K562 treated with DMSO at 1 percent for 12 hours (cell line): Measurements from ENCODE around the gene CUZD1. TPM values are rescaled to one million over a fixed set of nuclear protein-coding genes. Genes with fewer than 3 reads are reported as not detected.

Source experiments
- total RNA-seq: library from RNA; unstranded; fragments of 300-600 nt; gene quantifications from 2 replicates; pipeline ENCODE4 v1.2.3, GENCODE V29; 2022; ENCODE audit not compliant: insufficient read depth

CUZD1 gene
- 1.0 TPM in 1 of 2 replicates, not detected in the other for total RNA-seq

GRCh38 chr10:122845783-122846332 lies at the start of gene CUZD1:
CUZD1 (minus strand) TSS chr10:122845857; CDS start chr10:122845843, 14 bp downstream.

GRCh38 chr10:122879339-122880273 lies 33.9 kb upstream of the CUZD1 start, which contains the start of gene FAM24B:
FAM24B (minus strand) TSS chr10:122879581; CDS start chr10:122850515, 29,066 bp downstream.

Other genes with a start within 250 kb of the CUZD1 start
- not detected in 2 replicates for gene C10orf120, start 146.0 kb downstream of the CUZD1 start, total RNA-seq
- 8.0 and 11.3 TPM in 2 replicates for gene FAM24B, start 33.7 kb upstream of the CUZD1 start, total RNA-seq
- not detected in 2 replicates for gene FAM24A, start 64.8 kb upstream of the CUZD1 start, total RNA-seq
- gene C10orf88, start 108.4 kb upstream of the CUZD1 start, total RNA-seq, result 2.2 and 5.1 TPM in 2 replicates
- gene PSTK, start 134.5 kb upstream of the CUZD1 start, total RNA-seq, result 8.7 and 9.7 TPM in 2 replicates
- gene IKZF5, start 162.9 kb upstream of the CUZD1 start, total RNA-seq, result 1.5 and 7.7 TPM in 2 replicates
- gene ACADSB, start 163.1 kb upstream of the CUZD1 start, total RNA-seq, result 0.92 and 4.5 TPM in 2 replicates